HG02763 (cell line): ENCODE measurements around the gene DLK1.

ENCODE experiments used
- ATAC-seq: cut with Tn5 transposase; IDR thresholded peaks from one replicate; pipeline ENCODE4 v1.9.1; 2021; ENCODE audit warnings: mild to moderate bottlenecking, moderate library complexity; ENCODE audit not compliant: unreplicated experiment

Gene DLK1

DNA sequence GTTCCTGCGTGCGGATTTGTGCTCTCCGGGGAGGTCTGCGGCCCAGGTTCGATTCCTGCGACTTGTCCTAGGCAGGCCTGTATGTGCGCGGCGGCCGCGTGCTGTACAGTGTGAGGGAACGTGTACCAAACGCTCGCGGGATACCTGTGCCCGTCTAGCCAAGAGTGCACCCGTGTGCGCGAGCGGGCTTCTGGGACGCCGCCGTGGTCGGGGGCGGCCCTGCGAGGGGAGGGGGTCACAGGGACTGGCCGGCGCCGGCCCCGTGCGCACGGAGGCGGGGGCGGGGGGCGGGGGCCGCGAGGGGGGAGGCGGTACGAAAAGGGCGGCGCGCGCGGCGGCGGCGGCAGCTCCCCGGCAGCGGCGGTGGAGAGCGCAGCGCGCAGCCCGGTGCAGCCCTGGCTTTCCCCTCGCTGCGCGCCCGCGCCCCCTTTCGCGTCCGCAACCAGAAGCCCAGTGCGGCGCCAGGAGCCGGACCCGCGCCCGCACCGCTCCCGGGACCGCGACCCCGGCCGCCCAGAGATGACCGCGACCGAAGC, at the start of gene DLK1:
DLK1 (plus strand) TSS at position 343 of the 536 bp plus-strand sequence; CDS start at position 520, 177 bp downstream.
- no peak for ATAC-seq

DNA sequence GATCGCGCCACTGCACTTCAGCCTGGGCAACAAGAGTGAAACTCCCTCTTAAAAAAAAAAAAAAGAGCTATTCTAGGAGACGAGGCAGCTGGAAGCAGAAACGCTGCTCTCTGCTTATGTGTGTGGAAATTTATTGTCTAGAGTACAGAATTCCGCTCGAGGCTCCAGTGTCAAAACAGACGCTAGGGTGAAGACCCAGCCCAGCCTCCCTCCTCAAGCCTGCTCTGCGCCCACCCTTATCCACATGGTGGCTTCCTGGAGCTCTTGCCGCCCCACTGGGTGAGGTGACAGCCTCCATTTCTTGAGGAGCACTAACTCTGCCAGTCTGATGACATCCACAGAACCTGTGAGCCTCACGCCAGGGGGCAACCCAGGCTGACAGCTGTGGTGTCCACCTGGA, 49.5 kb upstream of the DLK1 start:
- ATAC-seq: no peak

DNA sequence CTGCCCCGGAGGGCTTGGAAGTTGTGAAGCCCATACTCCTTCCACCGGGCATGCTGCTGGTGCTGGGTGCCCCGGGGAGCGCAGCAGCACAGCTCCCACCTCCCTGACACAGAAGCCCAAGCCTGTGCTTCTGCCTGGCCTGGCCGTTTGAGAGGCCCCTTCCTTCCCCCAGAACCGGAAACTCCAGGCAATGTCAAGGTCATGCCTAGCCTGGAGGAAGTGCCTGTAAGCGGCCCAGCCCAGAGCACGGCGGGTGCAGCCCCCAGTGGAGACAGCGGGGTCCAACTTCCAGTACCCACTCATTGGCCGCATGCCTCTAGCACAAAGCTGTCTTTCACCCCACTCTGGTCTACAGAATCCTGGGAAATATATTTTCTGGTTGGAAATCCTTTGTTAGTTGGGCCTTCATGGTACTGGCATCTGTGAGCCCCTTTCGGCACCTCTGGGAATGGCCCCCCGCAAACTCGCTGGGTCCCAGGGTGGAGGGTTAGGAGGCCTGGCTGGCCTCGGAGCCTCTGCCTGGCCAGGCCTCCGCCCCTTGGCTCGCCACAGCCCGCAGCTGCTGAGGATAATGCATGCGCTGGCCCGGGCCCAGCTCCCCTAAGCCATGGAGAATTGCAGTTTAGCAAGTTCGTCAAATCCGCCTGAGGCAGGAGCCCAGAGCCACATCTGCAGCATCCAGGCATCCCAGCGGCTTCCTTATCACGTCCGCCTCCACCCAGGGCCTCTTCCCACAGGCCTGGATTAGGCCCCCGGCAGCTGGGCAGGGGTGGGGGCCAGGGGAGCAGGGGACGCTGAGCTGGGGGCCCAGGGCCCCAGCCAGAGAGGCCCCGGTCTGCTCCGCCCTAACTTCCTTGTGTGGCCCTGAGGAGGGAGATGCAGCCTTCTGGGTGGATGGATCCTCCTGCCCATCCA, 48.9 kb upstream of the DLK1 start:
- no peak for ATAC-seq

DNA sequence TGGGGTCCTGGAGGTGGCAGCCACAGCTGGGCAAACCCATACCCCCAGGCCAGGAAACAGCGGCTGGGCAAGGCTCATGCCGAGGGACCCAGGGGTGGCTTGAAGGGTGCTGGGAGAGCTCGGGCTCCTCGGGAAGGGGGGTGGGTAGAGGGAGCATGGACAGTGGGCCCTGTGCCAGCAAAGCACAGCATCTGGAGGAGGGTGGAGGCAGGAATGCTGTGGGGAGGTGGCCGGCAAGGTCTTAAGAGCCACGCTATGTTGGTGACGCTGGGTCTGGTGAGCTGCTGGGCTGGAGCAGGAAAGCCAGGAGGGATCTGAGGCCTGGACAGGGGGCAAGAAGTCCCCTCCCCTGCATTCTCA, 48.2 kb upstream of the DLK1 start:
- no peak for ATAC-seq

DNA sequence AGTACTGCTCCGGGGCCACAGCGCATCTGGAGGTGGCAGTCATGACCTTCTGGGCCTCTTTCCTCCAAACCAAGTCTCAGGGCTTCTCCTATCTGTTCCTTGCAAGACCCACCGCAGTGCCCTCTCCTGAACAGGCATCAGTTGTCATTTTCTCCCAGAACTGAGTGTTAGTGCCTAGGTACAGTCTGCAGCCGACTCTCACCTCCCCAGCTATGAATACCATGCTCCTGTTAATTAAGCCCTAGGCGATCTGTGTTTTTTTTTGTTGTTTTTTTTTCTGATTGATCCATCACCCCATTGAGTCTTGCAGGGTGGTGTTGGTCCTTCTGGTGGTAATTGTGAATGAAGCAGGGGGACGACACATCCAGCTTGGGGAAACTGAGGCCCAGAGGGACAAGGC, 47.5 kb upstream of the DLK1 start:
- no peak for ATAC-seq

DNA sequence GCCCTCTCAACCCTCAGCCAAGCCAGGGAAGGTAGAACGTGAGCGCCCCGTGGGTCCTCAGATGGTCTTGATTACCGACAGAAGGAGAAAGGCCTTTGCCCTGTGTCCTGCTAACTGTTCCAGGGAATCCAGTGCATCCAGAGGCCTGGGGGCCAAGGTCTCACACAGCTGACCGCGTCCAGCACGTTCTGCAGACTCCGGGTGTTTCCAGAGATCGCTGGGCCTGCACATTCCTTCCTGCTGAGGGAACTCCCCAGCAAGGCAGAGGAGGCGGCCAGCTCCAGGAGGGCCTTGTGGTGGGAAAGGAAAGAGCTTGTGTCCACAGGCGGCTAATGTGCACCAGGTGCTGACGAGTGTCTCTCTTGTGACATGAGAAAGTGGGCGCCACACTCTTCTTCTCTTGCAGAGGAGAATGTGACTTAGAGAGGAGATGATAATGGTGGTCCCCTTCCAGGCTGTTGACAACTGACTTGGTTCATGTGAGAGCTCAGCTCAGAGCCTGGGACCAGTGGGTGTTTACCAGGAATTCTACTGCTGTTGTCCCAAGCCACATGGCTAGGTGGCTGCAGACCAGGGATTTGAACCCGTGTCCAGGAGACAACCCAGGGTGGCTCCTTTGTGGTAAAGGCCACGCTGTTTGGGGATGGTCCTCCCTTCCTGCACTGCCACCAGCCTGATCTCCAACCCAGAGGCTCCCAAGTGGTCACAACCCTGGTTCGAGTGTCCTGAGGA, 46.8 kb upstream of the DLK1 start:
- no peak for ATAC-seq

DNA sequence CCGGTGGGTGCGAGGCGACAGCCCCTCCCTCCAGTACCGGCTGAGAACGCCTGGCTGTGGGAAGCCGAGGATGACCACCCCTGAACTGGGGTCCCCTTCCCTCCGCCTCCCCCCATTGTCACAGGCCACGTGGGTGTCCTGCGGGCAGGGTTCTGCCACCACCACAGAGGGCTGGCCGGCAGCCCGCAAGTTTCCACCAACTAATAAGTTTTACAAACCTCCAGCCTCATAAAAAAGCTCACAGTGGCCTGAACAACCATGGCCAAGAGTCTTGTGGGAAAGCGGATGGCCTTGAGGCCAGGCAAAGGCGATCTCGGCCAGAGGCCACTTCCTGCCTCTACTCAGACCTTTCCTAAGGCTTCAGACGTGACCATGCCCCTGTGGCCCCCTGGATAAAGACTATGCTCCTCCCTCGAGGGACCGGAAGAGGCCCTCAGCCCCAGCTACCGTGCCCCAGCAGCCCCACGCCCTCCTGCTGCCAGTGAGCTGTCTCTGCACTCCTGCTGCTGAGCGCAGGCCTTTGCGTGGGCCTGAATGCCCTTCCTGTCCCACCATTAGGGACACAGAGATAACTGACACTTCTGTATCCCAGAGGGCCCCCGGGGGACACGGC, 46.1 kb upstream of the DLK1 start:
- ATAC-seq: no peak

DNA sequence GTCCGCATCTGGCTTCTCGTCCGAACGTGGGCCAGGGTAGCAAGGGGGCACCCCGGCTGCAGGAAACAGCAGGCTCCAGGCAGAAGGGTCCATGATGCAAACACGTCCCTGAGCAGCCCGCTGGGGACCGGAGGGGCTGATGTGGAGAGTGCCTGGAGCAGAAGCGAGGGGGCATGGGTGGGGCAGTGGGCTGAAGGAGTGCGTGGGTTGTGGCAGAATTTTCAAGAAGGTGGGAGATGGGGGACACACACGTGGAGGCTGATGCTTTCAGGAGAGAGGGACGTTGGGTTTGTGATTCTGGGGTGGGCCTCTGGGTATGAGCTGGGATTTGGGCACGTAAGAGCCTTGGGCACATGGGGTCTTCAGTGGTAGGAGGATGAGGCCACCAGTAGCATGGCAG, 45.6 kb upstream of the DLK1 start:
- ATAC-seq: no peak

DNA sequence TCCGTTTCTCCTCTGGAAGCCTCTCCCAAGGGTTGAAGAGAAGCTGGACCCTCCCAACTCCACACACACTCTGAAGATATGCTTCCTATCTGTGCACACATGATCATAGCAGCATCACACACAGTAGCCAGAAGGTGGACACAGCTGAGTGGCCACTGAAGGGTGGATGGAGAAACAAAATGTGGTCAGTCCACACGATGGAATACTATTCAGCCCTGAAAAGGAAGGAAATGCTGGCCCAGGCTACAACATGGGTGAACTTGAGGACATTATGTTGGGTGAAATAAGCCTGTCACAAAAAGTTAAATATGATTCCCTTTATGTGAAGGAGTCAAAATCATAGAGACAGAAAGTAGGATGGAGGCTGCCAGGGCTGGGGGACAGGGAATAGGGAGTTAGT, 43.9 kb upstream of the DLK1 start:
- no peak for ATAC-seq

DNA sequence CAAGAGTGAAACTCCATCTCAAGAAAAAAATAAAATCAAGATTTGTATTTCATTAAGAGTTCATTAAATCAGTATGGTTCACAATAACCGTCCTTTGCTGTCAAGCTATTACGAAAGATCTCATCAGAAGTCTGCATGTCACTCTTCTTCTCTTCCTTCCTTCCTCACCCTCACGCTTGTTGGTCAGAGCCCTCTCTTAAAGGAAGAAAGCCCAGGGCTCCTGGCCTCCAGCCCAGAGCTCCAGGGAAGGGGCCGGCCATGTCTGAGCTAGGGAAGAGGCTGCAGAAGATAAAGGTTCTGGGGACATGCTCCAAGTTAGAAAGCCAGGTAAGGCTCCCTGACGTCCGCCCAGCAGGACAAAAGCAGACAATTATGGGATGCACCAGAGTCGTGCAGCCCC, 43.1 kb upstream of the DLK1 start:
- ATAC-seq: no peak

DNA sequence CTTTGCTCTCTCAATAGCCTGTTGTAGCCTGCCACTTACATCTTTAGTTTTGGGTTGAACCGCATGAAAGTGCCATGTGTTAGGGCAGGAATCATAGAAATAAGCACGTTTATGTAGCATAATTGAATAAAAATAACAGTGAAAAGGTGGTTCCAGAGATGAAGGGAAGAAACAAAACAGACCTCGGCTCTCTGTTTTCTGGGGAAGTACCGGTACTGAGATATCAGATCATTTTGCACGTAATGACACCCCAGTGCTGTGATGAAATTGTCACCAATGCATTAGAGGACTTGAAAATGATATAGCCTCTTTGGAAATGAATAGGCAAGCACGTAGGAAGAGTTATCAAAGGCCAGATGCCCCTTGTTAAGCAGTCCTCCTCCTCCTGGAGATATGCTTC, 42.5 kb upstream of the DLK1 start:
- ATAC-seq: no peak

DNA sequence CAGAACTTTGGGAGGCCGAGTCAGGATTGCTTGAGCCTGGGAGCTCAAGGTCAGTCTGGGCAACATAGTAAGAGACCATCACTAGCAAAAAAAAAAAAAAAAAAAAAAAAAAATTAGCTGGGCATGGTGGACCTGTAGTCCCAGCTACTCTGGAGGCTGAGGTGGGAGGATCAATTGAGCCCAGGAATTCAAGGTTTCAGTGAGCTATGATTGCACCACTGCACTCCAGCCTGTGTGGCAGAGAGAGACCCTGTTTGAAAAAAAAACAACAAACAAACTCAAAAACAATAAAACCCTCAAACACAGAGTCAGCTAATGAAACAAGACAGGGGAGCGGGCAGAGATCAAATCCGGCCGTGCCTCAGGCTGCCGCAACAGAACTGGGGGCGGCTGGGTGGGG, 41.7 kb upstream of the DLK1 start:
- no peak for ATAC-seq

DNA sequence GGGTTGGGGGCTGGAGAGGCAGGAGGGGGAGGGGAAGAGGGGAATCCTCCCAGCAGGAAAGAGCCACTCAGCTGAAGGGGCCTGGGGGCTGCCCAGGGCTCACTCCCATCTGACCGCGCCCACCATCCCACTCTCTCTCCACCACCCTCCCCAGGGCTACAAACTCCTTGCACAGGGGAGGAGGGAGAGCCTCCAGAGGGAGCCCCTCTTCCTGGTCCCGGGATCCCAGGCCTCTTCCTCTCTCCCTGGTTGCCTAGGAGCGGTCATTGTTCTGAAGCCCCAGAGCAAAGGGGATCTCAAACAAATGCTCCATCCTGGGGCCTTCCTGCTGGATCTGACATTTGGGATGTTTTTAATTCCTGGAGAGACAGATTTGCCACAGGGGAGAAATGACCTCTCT, 39.8 kb upstream of the DLK1 start:
- ATAC-seq: no peak

DNA sequence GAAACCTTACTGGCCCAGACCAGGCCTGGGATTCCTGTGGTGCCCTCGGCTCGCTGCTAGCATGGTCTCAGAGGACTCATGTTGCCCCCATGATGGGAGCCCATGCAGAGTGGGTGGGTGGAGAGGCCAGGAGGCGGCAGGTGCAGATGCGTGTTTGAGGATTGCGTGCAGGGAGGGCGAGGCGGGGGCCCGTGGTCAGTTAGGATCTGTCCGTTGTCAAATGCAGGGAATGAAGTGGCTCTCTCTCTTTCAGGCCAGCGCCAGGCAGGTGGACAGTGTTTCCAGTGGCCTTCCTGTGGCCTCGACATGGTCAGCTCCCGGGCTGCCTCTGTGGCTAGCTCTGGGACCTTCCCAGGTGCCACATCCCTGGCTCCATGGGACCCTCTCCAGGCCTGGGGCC, 39.3 kb upstream of the DLK1 start:
- ATAC-seq: no peak

DNA sequence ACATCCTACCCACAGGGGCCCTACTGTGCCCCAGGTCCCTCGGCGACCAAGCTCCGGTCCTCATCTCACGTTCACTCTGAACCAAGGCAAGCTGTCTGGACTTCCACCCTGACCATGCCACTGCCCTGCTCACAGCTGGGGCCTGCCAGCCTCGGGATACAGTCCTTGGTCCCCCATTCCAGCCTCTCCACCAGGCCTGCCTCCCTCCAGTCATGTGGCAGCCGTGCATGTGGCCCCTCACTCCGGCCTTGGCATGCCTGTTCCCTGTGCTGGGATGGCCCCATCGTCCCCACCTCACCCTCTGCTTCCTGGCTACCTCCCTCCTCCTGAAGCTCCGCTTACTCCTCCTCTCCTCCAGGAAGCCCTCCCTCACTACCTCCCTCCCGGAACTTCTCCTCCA, 38.6 kb upstream of the DLK1 start:
- ATAC-seq: no peak

DNA sequence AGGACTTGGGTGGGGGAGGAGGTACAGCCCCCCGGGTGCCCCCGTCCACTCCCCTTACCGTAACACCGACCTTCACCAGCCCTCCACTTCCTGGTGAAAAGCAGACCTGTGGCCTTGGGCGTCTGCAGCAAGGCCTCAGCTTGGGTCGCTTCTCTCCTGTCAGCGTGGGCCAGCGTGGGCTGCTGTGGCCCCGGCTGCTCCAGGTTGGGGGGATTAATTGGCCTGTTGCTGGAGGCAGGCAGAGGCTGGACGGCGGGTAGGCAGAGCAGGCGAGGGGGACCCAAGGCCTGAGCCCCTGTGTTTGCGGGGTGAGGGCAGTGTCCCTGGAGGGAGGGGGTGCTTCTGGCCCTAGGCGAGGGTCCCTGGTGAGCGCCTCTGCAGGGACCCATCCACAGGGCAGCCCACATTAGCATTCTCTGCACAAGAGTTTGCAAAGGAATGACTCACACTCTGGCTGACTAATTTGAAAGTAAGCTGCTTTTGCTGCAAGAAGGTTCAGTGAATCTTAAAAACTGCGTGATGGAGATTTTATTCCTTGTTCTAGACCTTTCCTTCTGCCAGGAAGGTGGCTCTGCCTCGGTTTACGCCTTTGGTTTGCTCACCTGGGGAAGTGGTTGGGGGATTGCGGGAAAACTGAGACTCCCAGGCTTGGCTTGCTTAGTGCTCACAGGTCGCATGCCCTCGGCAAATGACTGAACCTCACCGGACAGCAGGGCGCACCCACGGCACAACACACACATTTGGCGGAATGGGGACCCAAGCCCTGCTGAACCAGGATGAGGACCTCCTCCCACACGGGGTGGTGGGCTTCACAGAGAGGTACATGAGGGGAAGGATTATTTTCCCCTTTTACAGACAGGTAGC, 37.9 kb upstream of the DLK1 start:
- no peak for ATAC-seq

DNA sequence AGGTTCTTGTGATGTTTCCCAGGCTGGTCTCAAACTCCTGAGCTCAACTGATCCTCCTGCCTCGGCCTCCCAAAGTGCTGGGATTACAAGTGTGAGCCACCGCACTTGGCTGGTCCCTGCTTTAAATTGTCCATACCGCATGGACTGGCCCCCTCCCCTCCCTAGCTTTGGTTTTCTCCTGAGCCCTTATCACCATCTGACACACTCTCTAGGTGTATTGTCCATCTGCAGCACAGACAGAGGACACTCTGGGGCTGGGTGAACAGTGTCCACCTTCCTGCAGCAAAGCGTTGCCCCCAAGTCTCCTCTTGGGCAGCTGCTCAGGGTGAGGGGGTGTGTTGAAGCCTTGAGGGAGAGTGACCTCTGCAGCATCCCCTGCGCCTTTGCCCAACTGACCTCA, 36.0 kb upstream of the DLK1 start:
- ATAC-seq: no peak

DNA sequence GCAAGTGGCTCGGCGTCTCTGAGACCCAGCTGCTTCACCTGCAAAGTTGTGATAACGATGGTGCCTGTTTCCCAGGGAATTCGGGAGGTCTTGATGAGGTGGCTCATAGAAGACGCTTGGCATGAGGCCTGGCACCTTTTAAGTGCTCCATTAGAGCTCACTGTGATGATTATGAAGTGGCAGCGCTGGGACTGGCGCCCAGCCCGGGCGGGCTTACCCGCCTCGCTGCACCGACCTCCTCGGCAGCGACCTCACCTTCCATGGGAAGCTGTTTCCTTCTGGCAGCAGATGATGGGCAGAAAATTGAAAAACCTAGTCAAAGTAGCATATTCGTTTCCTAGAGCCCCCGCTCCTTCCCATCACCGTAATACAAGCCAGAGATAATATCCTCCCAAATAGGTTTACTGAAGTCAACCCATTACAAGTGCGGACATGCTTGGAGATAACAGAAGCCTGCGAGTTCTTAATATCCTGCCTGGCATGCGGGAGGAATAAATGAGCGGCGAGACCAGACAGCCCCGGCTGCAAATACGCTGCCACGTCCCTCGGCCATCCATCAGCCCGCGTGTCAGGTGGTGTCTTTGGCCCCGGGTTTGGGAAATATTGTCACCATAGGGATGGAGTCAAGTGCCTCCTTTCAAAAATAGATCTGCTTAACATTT, 35.2 kb upstream of the DLK1 start:
- no peak for ATAC-seq

DNA sequence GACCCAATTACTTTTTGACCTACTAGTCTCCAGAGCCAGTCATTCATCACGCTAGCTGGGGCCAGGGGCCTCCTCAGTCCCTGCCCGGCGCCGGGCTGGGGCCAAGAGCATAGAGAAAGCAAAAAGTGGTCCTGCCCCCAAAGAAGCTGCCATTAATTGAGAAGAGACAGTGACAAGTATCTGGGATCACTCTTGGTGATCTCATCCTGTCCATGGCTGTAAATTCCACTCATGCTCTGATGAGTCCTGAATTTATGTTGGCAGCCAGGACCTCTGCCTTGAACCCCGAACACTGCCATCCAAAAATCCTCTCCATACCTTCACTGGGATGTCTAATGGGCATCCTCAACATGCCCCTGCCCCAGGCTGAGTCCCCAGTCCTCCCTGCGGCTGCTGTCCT, 34.4 kb upstream of the DLK1 start:
- ATAC-seq: no peak

DNA sequence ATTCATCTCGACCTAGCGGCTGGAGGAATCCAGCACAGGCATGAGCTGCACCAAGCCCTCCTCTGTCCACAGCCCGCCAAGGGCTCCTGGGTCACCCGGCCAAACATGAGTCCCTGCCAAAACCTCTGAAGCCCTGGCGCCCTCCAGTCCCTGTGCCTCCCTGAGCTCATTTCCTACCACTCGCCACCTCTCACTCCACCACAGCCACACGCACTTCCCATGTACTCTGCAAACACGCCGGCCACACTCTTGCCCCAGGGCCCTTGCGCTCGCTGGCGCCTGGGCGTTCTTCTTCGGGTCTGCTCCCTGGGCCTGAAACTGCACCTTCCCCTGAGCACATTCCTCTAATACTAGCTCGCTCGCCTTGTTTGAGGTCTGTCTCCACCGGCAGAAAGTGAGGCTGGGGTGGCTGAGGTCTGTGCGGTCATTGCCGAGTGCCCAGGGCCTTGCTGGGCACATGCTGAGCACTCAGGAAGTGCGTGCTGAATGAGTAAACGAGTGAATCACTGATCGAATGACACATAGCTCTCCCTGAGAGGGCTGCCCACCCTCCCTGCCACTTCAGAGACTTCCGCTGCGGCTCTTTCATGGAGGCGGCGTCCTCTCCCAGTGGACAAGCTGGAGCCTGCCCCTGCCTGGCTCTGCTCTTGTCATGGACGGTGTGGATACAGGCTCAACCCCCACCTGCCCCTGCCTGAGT, 33.7 kb upstream of the DLK1 start:
- ATAC-seq: no peak
